A673 (cell line): ENCODE measurements around the gene TPM1. TPM values are rescaled to one million over a fixed set of nuclear protein-coding genes. Genes with fewer than 3 reads are reported as not detected.
"Not testable (repeated sequence)": the region's sequence is repeated elsewhere in the genome, so short reads cannot be mapped to it uniquely, and the experiment has no call there.

Source experiments
- BruUV-seq: library from RNA; stranded (reverse); fragments of 400-500 nt; replicated peaks from 2 replicates; lab custom pipeline; 2021; lab: Mats Ljungman, UMichigan
- CTCF ChIA-PET: fragments of 300-600 bp; sonication (Branson Sonifier 250); formaldehyde crosslinking; loops from one replicate; lab custom pipeline; 2022; ENCODE audit warnings: antibody characterized with exemption; lab: Charles Lee
- POLR2A ChIA-PET: fragments of 300-600 bp; sonication (Branson Sonifier 250); formaldehyde crosslinking; loops from one replicate; lab custom pipeline; 2022; ENCODE audit warnings: antibody characterized with exemption; ENCODE audit not compliant: low non-redundant PET; lab: Charles Lee
- DNase-seq: peaks from one replicate; pipeline ENCODE4 v3.0.0-alpha.2; 2015; ENCODE audit warnings: low spot score
- H3K27ac ChIP-seq: fragments of 200-600 bp; sonication (generic); 2 replicates; pipeline ENCODE4 v1.5.1; 2016; ENCODE audit warnings: mixed run types, low read depth, mild to moderate bottlenecking, mixed read lengths, antibody characterized with exemption, low read length; ENCODE audit not compliant: poor library complexity, severe bottlenecking
- H3K27me3 ChIP-seq: fragments of 200-600 bp; sonication (generic); replicated peaks from 2 replicates; pipeline ENCODE4 v1.6.1; 2017; ENCODE audit warnings: mixed run types, low read depth, mild to moderate bottlenecking, mixed read lengths, antibody characterized with exemption, low read length; ENCODE audit not compliant: insufficient read depth, poor library complexity
- H3K36me3 ChIP-seq: fragments of 200-600 bp; sonication (generic); 2 replicates; pipeline ENCODE4 v1.6.1; 2016; ENCODE audit warnings: mixed run types, mild to moderate bottlenecking, mixed read lengths, antibody characterized with exemption, low read length; ENCODE audit not compliant: insufficient read depth, poor library complexity, severe bottlenecking
- H3K4me1 ChIP-seq: fragments of 200-600 bp; sonication (generic); 2 replicates; pipeline ENCODE4 v1.6.1; 2017; ENCODE audit warnings: mixed run types, mild to moderate bottlenecking, mixed read lengths, antibody characterized with exemption, low read length; ENCODE audit not compliant: insufficient read depth, poor library complexity, severe bottlenecking
- H3K4me3 ChIP-seq: fragments of 200-600 bp; sonication (generic); 2 replicates; pipeline ENCODE4 v1.5.1; 2016; ENCODE audit warnings: low read depth, mixed run types, mild to moderate bottlenecking, mixed read lengths, low read length; ENCODE audit not compliant: poor library complexity, severe bottlenecking
- H3K9me3 ChIP-seq: fragments of 200-600 bp; sonication (generic); 2 replicates; pipeline ENCODE4 v1.6.1; 2016; ENCODE audit warnings: mixed run types, low read depth, mild to moderate bottlenecking, mixed read lengths, antibody characterized with exemption, low read length; ENCODE audit not compliant: poor library complexity, severe bottlenecking
- EZH2 ChIP-seq: fragments of 200-600 bp; sonication (generic); IDR thresholded peaks from 2 replicates; pipeline ENCODE4 v1.6.1; 2017; ENCODE audit warnings: borderline replicate concordance, low read depth, mild to moderate bottlenecking, mixed read lengths, antibody characterized with exemption, low read length; ENCODE audit not compliant: poor library complexity, severe bottlenecking
- intact Hi-C: fragments of 100-400 bp; cut with micrococcal nuclease; formaldehyde crosslinking; loops from one replicate; pipeline ENCODE4 v1.10.0; 2022; ENCODE audit not compliant: unreplicated experiment
- total RNA-seq: library from RNA; stranded (reverse); gene quantifications from 2 replicates; pipeline ENCODE4 v1.2.3, GENCODE V29; 2021
- TF ChIP-seq, protein P1 (sequence below): fragments of 300-800, 200-600 bp; sonication (generic); conservative IDR thresholded peaks from 2 replicates; pipeline ENCODE4 v1.5.1; 2017; ENCODE audit warnings: low read depth, mild to moderate bottlenecking, antibody characterized with exemption, low read length, moderate library complexity, mixed read lengths

The TPM1 gene
- total RNA-seq, 1 experiment from 2014 or later = 31.2 TPM

DNA sequence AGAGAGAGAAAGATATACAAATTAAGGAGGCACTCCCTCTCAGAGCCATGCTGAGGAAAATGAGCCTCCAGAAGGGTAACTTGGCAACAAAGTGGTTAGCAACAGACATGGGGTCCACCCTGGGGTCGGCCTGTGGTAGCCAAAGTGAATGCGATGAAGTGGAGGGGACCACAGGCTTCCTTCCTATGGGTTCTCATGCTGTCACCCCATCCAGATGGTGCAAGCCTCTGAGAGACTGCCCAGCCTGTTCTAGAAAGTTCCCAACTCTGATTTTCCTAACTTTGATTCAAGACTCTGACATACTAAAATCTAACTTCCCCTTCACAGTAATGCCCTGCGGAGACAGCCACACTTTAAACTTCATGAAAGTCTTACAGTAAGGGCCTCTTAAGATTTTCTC, 60.9 kb downstream of the TPM1 start:
- no peaks in the 10 kb centered on the region for H3K36me3 ChIP-seq
- ChIA-PET POLR2A (no interaction called here), CTCF (no interaction called here)
- no peaks in the 10 kb centered on the region for H3K27me3 ChIP-seq
- DNase-seq = no peak
- no peaks in the 10 kb centered on the region for H3K9me3 ChIP-seq
- H3K4me1 ChIP-seq = no peaks in the 10 kb centered on the region
- no peak overlapping the region for H3K27ac ChIP-seq
- no peak overlapping the region for H3K4me3 ChIP-seq
- TF ChIP-seq, protein P1, sequence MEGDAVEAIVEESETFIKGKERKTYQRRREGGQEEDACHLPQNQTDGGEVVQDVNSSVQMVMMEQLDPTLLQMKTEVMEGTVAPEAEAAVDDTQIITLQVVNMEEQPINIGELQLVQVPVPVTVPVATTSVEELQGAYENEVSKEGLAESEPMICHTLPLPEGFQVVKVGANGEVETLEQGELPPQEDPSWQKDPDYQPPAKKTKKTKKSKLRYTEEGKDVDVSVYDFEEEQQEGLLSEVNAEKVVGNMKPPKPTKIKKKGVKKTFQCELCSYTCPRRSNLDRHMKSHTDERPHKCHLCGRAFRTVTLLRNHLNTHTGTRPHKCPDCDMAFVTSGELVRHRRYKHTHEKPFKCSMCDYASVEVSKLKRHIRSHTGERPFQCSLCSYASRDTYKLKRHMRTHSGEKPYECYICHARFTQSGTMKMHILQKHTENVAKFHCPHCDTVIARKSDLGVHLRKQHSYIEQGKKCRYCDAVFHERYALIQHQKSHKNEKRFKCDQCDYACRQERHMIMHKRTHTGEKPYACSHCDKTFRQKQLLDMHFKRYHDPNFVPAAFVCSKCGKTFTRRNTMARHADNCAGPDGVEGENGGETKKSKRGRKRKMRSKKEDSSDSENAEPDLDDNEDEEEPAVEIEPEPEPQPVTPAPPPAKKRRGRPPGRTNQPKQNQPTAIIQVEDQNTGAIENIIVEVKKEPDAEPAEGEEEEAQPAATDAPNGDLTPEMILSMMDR = no peak
- TF ChIP-seq EZH2 = no peak
- BruUV-seq = no TSS peak
- intact Hi-C loops = no loop called here

DNA sequence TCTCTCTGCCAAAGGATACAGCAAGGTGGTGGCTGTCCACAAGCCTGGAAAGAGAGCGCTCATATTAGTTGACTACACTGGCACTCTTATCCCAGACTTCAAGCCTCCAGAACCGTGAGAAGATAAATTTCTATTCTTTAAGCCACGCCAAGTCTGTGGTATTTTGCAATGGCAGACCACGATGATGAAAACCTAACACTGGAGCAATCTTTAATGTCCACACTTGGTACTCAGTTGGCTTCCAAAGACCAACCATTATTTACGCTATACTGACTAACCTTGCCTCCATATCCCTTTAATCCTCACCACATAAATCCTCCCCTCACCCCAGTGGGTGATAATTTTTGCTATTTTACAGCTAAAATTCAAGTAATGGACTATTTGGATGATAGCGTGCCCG, 62.2 kb downstream of the TPM1 start:
- BruUV-seq = no TSS peak
- no peaks in the 10 kb centered on the region for H3K9me3 ChIP-seq
- intact Hi-C loops = no loop called here
- POLR2A ChIA-PET = no interaction called here
- DNase-seq = no peak
- H3K27me3 ChIP-seq = no peaks in the 10 kb centered on the region
- H3K36me3 ChIP-seq = no peaks in the 10 kb centered on the region
- no peak overlapping the region for H3K27ac ChIP-seq
- H3K4me3 ChIP-seq = no peak overlapping the region
- TF ChIP-seq, protein P1 = no peak
- no peak for TF ChIP-seq EZH2
- CTCF ChIA-PET = no interaction called here
- H3K4me1 ChIP-seq = no peaks in the 10 kb centered on the region

- POLR2A ChIA-PET, intact Hi-C loops, H3K27ac ChIP-seq, DNase-seq, H3K4me3 ChIP-seq, H3K36me3 ChIP-seq, CTCF ChIA-PET, H3K4me1 ChIP-seq, H3K27me3 ChIP-seq, BruUV-seq, H3K9me3 ChIP-seq: not testable (repeated sequence)
Observed at GRCh38 chr15:63105354-63105753, 62.8 kb downstream of the TPM1 start.

GRCh38 chr15:63107895-63108546, 65.5 kb downstream of the TPM1 start:
- ChIA-PET CTCF (no interaction called here), POLR2A (no interaction called here)
- Histone ChIP-seq H3K4me3 (no peak overlapping the region), H3K27me3 (no peaks in the 10 kb centered on the region), H3K9me3 (no peaks in the 10 kb centered on the region), H3K4me1 (no peaks in the 10 kb centered on the region), H3K27ac (no peak overlapping the region), H3K36me3 (no peaks in the 10 kb centered on the region)
- intact Hi-C loops = no loop called here
- no peak for TF ChIP-seq EZH2
- TF ChIP-seq, protein P1 = no peak
- DNase-seq = no peak
- no TSS peak for BruUV-seq
